ENCODE data around the gene RGS5.

RGS5 gene

DNA sequence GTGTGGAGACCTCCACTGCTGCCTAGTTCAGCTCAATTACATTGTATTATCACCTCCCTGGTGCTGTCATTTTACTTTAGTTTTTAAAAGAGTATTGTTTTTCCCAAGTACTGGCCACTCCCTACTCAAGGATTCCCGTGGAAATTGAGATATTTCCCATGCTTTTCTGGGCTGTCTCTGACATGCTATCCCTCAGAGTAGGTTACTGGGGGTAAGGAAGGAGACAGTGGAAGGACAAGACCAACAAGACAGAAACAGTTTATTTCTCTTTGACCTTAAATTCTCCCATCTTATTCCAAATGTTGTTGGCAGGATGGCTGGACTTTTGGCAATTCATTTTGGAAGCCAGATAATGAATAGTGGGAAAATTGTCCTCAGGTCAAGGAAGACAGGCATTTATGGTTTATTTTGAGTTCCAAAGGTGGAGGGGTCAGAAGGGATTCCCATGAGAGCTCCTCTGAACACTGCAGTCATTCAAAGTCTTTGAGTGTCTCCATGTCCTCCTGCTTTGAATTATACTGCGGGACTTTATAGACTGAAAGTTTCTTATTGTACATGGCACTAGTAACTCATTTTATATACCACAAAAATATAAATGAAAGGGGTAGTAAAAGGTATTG is 20.3 kb downstream of the RGS5 start:
- DNase-seq (ENCODE audit: low read depth in 2 of 2, low spot score in 1 of 2) = no peak

DNA sequence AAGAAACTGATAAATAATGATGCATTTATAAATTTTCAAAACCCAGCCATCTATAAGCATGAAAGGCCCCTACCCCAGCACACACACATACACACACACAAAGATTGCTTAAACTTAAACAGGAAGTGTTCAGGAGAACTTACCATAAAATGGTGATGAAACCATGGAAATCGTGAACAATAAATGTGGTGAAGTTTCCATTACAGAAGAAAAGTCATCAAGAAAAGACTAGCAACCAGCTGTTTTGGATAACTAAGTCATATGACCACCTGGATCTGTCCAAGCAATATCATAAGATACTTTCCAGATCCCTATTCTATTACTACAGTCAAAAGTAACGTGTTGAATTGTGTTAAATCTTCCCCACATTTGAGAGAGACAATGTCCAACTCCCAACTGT is 24.1 kb downstream of the RGS5 start:
- no peak for DNase-seq (ENCODE audit: low read depth in 2 of 2, low spot score in 1 of 2)

- no peak for DNase-seq (ENCODE audit: low read depth in 2 of 2, low spot score in 1 of 2)
Measured at GRCh38 chr1:163176797-163177196, 25.9 kb downstream of the RGS5 start.

DNA sequence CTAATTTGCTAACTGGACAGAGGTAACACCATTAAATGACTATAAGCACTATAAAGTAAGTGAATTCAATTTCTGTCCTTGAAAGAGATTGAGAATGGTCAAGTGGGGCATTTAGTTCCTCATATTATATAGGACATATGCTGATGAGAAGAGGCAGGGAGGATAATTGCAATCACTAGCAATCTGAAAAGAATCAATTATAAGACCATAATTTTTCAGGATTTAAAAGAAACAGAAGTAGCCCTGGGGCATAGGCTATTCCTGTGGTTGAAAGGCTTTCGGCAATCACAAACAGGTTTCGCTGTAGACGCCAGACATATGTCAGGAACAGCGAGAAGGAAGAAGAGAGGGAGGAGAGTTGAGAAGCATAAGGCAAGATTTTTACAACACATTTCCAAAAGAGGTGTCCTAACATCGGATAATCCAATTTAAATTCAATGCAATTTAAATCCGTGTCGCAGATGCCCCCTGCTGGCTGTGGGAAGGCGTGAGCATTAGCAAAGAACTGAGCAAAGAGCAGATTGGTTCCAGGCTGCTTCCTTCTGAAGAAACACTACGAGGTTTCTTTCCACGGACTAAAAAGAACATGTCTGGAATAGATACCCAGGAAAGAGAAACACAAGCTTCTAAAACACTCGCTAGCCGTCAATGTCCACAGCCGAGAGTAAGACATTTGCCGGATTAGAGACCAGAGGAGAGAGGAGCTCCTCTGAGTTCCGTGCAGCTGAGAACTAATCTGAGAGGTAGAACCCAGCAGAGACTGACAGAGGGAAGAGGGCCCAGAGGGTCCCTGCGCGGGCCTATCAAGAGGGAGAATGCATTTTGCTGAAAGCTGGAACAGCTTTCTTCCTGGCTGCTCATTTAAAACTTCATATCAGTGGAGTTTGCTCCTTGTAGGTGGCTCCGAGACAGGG is 27.9 kb downstream of the RGS5 start:
- no peak for DNase-seq (ENCODE audit: low read depth in 2 of 2, low spot score in 1 of 2)

DNA sequence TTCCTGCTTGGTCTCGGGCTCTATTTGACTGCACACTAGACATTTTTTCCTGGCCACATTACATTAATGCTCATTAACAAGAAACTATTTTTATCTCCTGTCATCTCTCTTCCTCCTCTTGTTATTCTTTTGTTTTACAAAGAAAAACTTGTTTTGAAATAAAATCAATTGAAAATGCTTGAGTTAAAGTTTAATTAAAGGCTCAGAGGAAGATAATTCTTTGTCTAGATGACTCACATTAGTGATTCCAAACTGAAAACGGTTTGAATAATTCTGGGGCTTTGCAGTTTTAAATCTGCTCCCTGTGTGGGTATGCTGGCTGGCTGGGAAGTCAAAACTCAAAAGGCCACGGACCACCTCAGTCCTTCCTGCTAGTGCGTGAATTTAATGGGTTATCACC is 29.6 kb downstream of the RGS5 start:
- DNase-seq (ENCODE audit: low read depth in 2 of 2, low spot score in 1 of 2) = no peak

GRCh38 chr1:163172596-163172995 is 30.1 kb downstream of the RGS5 start:
- no peak for DNase-seq (ENCODE audit: low read depth in 2 of 2, low spot score in 1 of 2)

DNA sequence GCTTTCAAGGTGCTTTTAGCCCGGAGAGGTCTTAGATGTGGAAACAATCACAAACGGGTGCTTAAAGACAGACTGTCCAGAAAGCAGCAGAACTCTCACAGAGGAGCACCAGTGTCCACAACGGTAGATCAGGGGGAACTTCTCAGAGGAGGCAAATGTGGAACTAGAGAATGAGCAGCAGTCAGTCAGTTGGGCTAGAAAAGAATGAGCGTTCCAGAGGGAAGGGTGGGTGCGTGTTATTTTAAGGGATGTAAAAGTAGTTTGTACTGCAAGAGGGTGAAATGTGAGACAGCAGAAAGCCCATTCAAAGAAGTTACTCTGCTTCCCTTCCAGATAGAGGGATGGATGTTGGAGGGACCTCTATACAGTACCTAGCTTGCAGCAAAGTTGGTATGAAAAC is 30.9 kb downstream of the RGS5 start:
- DNase-seq (ENCODE audit: low read depth in 2 of 2, low spot score in 1 of 2) = no peak

- DNase-seq (ENCODE audit: low read depth in 2 of 2, low spot score in 1 of 2) = no peak
Measured at GRCh38 chr1:163170975-163171676, 31.6 kb downstream of the RGS5 start.

- DNase-seq (ENCODE audit: low read depth in 2 of 2, low spot score in 1 of 2) = no peak
Measured at GRCh38 chr1:163170331-163170730, 32.4 kb downstream of the RGS5 start.

DNA sequence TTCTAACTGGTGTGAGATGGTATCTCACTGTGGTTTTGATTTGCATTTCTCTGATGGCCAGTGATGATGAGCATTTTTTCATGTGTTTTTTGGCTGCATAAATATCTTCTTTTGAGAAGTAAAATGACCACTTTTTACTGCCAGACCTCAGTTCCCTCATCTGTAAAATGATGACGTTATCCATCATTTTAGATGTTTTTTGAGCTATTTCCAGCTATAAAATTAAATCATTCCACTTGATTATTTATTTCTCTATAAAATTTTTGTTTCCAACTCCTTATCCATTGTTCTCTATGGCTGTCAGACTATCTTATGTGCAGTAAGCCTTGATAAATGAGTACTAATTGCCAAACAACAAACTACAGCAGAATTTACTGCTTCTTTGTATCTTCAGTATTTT is 33.2 kb downstream of the RGS5 start:
- no peak for DNase-seq (ENCODE audit: low read depth in 2 of 2, low spot score in 1 of 2)

GRCh38 chr1:163168053-163168452 is 34.7 kb downstream of the RGS5 start:
- DNase-seq (ENCODE audit: low read depth in 2 of 2, low spot score in 1 of 2) = no peak

DNA sequence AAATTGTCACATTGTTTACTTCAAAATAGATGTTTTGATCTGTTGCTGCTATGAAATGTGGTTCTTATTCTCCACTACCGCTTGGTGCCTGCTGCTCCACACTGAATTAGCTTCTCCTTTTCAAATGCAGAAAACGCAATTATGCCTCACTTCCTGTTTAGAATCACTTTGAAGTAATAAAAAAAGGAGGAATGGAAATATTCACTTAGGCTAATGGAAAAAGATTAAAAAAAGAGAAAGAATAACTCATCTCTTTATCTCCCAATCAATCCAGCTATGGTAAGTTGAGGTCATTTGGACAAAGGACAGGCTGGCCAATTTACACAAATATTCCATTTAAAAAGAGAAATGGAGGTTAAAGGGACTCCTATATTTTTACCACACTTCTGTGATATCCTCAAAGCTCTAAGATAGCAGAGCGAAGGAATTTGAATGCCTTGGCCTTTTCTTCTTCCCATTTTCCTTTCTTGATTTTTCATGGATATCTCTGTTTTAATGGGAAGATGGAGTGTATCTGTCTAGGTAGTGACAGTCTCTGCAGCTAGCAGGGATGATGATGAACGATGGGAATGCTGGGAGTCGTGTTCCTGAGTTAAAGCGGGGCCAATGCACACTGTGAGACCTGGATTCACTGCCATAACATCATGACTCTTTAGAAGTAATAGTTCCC is 35.7 kb downstream of the RGS5 start:
- DNase-seq (ENCODE audit: low read depth in 2 of 2, low spot score in 1 of 2) = no peak

DNA sequence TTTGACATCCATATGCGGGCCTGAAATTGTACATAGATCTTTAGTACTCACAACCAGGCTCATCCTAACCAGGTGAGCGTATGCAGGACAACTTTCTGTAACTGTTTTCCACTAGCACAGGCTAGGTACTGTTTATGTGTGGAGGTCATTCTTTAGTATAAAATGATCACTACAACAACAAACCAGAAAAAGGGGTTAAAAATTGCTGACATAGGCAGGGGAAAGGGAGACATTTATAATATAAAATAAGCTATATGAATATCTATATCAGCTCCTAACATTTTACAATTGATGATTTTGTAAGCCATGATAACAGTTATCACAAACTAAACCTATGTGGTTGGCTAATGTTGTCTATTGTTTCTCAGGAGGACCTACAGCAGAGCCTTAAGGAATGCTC is 37.6 kb downstream of the RGS5 start:
- DNase-seq (ENCODE audit: low read depth in 2 of 2, low spot score in 1 of 2) = no peak

- no peak for DNase-seq (ENCODE audit: low read depth in 2 of 2, low spot score in 1 of 2)
Measured at GRCh38 chr1:163163881-163164582, 38.7 kb downstream of the RGS5 start.

- DNase-seq (ENCODE audit: low read depth in 2 of 2, low spot score in 1 of 2) = no peak
Measured at GRCh38 chr1:163163163-163163562, 39.6 kb downstream of the RGS5 start.

- no peak for DNase-seq (ENCODE audit: low read depth in 2 of 2, low spot score in 1 of 2)
Measured at GRCh38 chr1:163162381-163162914, 40.3 kb downstream of the RGS5 start.

DNA sequence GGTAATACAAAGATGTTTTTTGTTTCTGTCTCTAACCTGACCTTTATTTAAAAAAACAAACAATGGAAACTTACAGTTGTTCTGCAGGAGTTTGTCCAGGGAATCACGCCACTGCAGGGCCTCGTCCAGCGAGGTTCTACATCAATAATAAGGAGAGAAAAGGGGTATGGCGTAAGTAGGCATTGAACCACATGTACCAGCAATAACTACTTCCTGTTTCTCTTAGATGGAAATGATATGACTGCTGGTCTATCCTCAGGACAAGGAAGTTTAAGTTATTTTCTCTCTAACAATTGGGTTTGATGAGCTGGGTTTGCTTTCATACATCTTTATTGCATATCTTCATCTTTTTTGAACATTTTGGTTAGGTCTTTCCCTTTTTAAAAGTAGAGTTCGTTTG is 40.9 kb downstream of the RGS5 start:
- DNase-seq (ENCODE audit: low read depth in 2 of 2, low spot score in 1 of 2) = no peak

- no peak for DNase-seq (ENCODE audit: low read depth in 2 of 2, low spot score in 1 of 2)
Measured at GRCh38 chr1:163161337-163161736, 41.4 kb downstream of the RGS5 start.

DNA sequence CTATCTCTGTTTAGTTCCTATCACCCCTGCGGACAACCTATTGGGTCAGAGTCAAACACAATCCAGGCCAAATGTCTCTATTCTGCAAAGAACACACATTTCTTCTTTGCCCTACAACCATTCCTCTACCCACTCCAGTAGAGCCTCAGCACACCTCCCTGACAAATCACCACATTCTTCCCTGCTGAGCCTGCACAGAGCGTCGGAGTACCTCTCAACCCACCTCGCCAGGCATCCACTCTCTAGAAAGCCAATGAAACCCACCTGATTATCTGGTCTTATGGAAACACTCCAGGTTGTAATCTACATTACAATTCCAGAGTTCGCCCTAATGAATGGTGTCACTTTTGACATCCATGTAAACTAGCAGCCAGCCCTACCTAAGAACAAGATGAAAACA is 47.1 kb downstream of the RGS5 start:
- DNase-seq (ENCODE audit: low read depth in 2 of 2, low spot score in 1 of 2) = no peak

DNA sequence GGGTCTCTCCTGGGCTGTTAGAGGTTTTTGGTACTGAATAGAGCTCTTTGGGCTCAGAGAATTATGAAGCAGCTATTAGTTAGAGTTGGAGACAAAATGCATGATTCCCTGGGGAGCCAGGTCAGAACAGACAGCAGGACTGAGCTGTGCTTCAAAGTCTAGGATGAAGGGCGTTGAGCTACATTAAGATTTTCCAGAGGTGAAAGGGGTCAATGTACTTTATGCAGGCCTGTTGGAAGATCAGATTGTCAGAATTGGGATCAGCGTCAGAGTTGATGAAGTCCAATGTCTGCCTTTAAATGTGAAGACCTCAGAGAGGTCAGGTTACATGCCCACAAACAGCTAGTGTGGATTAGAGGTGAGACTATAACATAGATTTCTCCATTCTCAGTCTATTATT is 53.8 kb downstream of the RGS5 start:
- no peak for DNase-seq (ENCODE audit: low read depth in 2 of 2, low spot score in 1 of 2)

DNA sequence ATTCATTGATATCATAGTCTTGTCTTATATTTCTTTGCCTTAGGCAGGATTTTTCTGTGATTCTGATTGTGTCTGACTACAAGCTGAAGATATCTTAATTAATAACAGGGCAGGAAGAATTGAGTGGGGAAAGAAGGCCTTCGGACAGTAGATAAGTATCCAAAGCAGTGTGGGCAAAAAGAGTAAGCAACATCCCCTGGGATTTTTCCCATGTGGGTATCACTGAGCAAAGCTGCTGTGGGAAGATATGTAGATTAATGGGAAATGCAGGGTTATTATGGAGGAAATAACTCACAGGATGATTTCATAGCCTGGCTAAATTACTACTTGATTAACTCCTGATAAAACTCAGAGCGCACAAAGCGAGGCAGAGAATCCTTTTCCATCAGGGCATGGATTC is 55.7 kb downstream of the RGS5 start:
- no peak for DNase-seq (ENCODE audit: low read depth in 2 of 2, low spot score in 1 of 2)

Data from stimulated activated CD8-positive, alpha-beta memory T cell treated with anti-CD3 and anti-CD28 coated beads, Interleukin-4, amount 100 ng/mL, for 4 hours (primary cell).